GM23338 (cell line): ENCODE measurements around the gene ZNF674. TPM values are rescaled to one million over a fixed set of nuclear protein-coding genes. Genes with fewer than 3 reads are reported as not detected.

ENCODE experiments used
- ATAC-seq: fragments of 200-7000 bp; cut with Tn5 transposase; 3 replicates; pipeline ENCODE4 v1.9.1; 2020
- DNase-seq: peaks from one replicate; pipeline ENCODE4 v3.0.0-alpha.2; 2015; ENCODE audit warnings: low spot score
- H2AFZ ChIP-seq: fragments of 200-600 bp; sonication (generic); 2 replicates; pipeline ENCODE4 v1.8.0; 2016; ENCODE audit warnings: antibody characterized with exemption, mild to moderate bottlenecking, moderate library complexity
- H3F3A ChIP-seq: fragments of 200-600 bp; sonication (generic); replicated peaks from 2 replicates; pipeline ENCODE4 v1.8.0; 2017; ENCODE audit warnings: antibody characterized with exemption, mixed run types, low read depth
- H3K27ac ChIP-seq: fragments of 200-600 bp; sonication (generic); 2 replicates; pipeline ENCODE4 v1.6.1; 2016; ENCODE audit warnings: low read depth
- H3K27me3 ChIP-seq: fragments of 200-600 bp; sonication (generic); 2 replicates; pipeline ENCODE4 v1.8.0; 2016; ENCODE audit warnings: mild to moderate bottlenecking, mixed run types, moderate library complexity; ENCODE audit not compliant: insufficient read depth
- H3K36me3 ChIP-seq: fragments of 200-600 bp; sonication (generic); 2 replicates; pipeline ENCODE4 v1.8.0; 2016; ENCODE audit warnings: mild to moderate bottlenecking; ENCODE audit not compliant: insufficient read depth
- H3K4me1 ChIP-seq: fragments of 200-600 bp; sonication (generic); 2 replicates; pipeline ENCODE4 v1.8.0; 2016; ENCODE audit warnings: mild to moderate bottlenecking, moderate library complexity; ENCODE audit not compliant: insufficient read depth
- H3K4me2 ChIP-seq: fragments of 200-600 bp; sonication (generic); 2 replicates; pipeline ENCODE4 v1.7.1; 2017; ENCODE audit warnings: mixed run types
- H3K4me3 ChIP-seq: fragments of 200-600 bp; sonication (generic); 2 replicates; pipeline ENCODE4 v1.6.1; 2016; ENCODE audit warnings: mixed run types
- H3K79me2 ChIP-seq: fragments of 200-600 bp; sonication (generic); replicated peaks from 2 replicates; pipeline ENCODE4 v1.8.0; 2017; ENCODE audit warnings: mild to moderate bottlenecking; ENCODE audit not compliant: insufficient read depth
- H3K9me2 ChIP-seq: fragments of 200-600 bp; sonication (generic); 2 replicates; pipeline ENCODE4 v1.8.0; 2017; ENCODE audit not compliant: insufficient read depth
- H4K20me1 ChIP-seq: fragments of 200-600 bp; sonication (generic); replicated peaks from 2 replicates; pipeline ENCODE4 v1.8.0; 2017; ENCODE audit warnings: mild to moderate bottlenecking; ENCODE audit not compliant: insufficient read depth
- H3K27ac Mint-ChIP-seq: 2 replicates; pipeline ENCODE4 v1.8.0; 2020; ENCODE audit warnings: inconsistent platforms, mild to moderate bottlenecking, moderate library complexity, mixed read lengths
- H3K27me3 Mint-ChIP-seq: 3 replicates; pipeline ENCODE4 v1.8.0; 2022; ENCODE audit warnings: low read depth, mild to moderate bottlenecking, moderate library complexity, mixed read lengths, inconsistent platforms; ENCODE audit not compliant: insufficient read depth, poor library complexity
- H3K36me3 Mint-ChIP-seq: 3 replicates; pipeline ENCODE4 v1.8.0; 2021; ENCODE audit warnings: low read depth, mild to moderate bottlenecking, inconsistent platforms, moderate library complexity, mixed read lengths
- H3K4me1 Mint-ChIP-seq: 3 replicates; pipeline ENCODE4 v1.8.0; 2020; ENCODE audit warnings: mild to moderate bottlenecking, inconsistent platforms, mixed read lengths
- H3K4me3 Mint-ChIP-seq: 3 replicates; pipeline ENCODE4 v1.8.0; 2021; ENCODE audit warnings: moderate library complexity, mild to moderate bottlenecking, inconsistent platforms, mixed read lengths
- H3K9me3 Mint-ChIP-seq: 3 replicates; pipeline ENCODE4 v1.8.0; 2020; ENCODE audit warnings: moderate library complexity, mild to moderate bottlenecking, inconsistent platforms, mixed read lengths
- CREB1 ChIP-seq: fragments of 250-450 bp; sonication (Bioruptor Pico); IDR thresholded peaks from 2 replicates; pipeline ENCODE4 v1.5.0; 2020; ENCODE audit warnings: low read depth, mild to moderate bottlenecking, moderate library complexity
- EZH2 ChIP-seq: fragments of 200-600 bp; sonication (generic); IDR thresholded peaks from one replicate; pipeline ENCODE4 v1.8.0; 2017; ENCODE audit warnings: antibody characterized with exemption, mild to moderate bottlenecking, low read depth; ENCODE audit not compliant: unreplicated experiment
- EZH2phosphoT487 ChIP-seq: fragments of 200-600 bp; sonication (generic); IDR thresholded peaks from one replicate; pipeline ENCODE4 v1.8.1; 2018; ENCODE audit warnings: antibody characterized with exemption; ENCODE audit not compliant: unreplicated experiment
- JUNB ChIP-seq: IDR thresholded peaks from one replicate; pipeline ENCODE4 v1.6.1; 2016; ENCODE audit warnings: antibody characterized with exemption; ENCODE audit not compliant: unreplicated experiment
- NANOG ChIP-seq: IDR thresholded peaks from 2 replicates; pipeline ENCODE4 v1.6.1; 2016; ENCODE audit warnings: antibody characterized with exemption, borderline replicate concordance
- POLR2AphosphoS5 ChIP-seq: IDR thresholded peaks from 2 replicates; pipeline ENCODE4 v1.6.1; 2016; ENCODE audit warnings: antibody characterized with exemption, low read depth
- STAT1 ChIP-seq: IDR thresholded peaks from one replicate; pipeline ENCODE4 v1.6.1; 2016; ENCODE audit warnings: antibody characterized with exemption; ENCODE audit not compliant: unreplicated experiment
- ZNF114 ChIP-seq: fragments of 250-450 bp; sonication (Bioruptor Pico); IDR thresholded peaks from 2 replicates; pipeline ENCODE4 v1.5.0; 2020; ENCODE audit warnings: mild to moderate bottlenecking, moderate library complexity
- ZNF331 ChIP-seq: fragments of 250-450 bp; sonication (Bioruptor Pico); IDR thresholded peaks from 2 replicates; pipeline ENCODE4 v1.5.0; 2020; ENCODE audit warnings: low read depth, mild to moderate bottlenecking, moderate library complexity
- polyA plus RNA-seq: library from polyadenylated mRNA; unstranded; fragments of >200 nt; fragmentation: Nextera tagmentation; extraction: Ambion mirVana; gene quantifications from 2 replicates; pipeline ENCODE4 v1.2.1, GENCODE V29; 2016
- total RNA-seq: library from RNA; depleted of rRNA; stranded (reverse); fragments of >200 nt; shearing (Covaris generic); gene quantifications from 2 replicates; pipeline ENCODE4 v1.2.3, GENCODE V29; 2014
- TF ChIP-seq, protein P1 (sequence below): IDR thresholded peaks from 2 replicates; pipeline ENCODE4 v1.6.1; 2016; ENCODE audit warnings: antibody characterized with exemption
- TF ChIP-seq, protein P2 (sequence below), 2 experiments: fragments of 200-600 bp in 1 of 2; sonication (generic) in 1 of 2; conservative IDR thresholded peaks; 2 replicates each; pipeline versions ENCODE4 v1.5.1 to v1.6.1; 2016 to 2017; ENCODE audit warnings: antibody characterized with exemption in 2 of 2, low read depth in 2 of 2, mild to moderate bottlenecking in 2 of 2, moderate library complexity in 1 of 2
- TF ChIP-seq, protein P3 (sequence below): fragments of 250-450 bp; sonication (Bioruptor Pico); IDR thresholded peaks from 2 replicates; pipeline ENCODE4 v1.5.0; 2020; ENCODE audit warnings: mild to moderate bottlenecking, moderate library complexity
- TF ChIP-seq, protein P4 (sequence below): IDR thresholded peaks from one replicate; pipeline ENCODE4 v1.6.1; 2018; ENCODE audit warnings: antibody characterized with exemption; ENCODE audit not compliant: unreplicated experiment

Gene ZNF674
- total and polyA plus RNA-seq, 2 experiments from 2014 or later: 3.0 to 5.5 TPM

DNA sequence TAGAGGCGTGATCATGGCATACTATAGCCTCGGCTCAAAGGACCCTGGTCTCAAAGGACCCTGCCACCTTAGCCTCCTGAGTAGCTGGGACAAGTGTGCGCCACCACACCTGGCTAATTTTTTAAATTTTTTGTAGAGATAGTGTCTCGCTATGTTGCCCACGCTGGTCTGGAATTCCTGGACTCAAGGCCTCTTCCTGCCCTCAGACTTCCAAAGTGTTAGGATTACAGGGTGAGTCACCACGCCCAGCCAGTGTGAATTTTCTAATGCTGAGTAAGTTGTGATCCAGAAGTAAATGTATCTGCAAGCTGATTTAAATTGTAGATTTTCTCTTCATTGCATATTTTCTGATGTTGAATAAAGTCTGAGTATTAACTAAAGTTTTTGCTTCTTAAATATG, 2.6 kb upstream of the ZNF674 start:
- Mint-ChIP-seq H3K9me3 (peaks cover 9% of the 10 kb centered on the region), H3K4me3 (no peak overlapping the region), H3K36me3 (peaks cover 47% of the 10 kb centered on the region), H3K27me3 (no peaks in the 10 kb centered on the region), H3K27ac (no peak overlapping the region), H3K4me1 (peaks cover 30% of the 10 kb centered on the region)
- H3K27ac ChIP-seq: peak overlapping the region; percentile 78; the same call in 1 of the 2 replicates
- H3K79me2 ChIP-seq: peaks cover 42% of the 10 kb centered on the region
- TF ChIP-seq, protein P1, sequence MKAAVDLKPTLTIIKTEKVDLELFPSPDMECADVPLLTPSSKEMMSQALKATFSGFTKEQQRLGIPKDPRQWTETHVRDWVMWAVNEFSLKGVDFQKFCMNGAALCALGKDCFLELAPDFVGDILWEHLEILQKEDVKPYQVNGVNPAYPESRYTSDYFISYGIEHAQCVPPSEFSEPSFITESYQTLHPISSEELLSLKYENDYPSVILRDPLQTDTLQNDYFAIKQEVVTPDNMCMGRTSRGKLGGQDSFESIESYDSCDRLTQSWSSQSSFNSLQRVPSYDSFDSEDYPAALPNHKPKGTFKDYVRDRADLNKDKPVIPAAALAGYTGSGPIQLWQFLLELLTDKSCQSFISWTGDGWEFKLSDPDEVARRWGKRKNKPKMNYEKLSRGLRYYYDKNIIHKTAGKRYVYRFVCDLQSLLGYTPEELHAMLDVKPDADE: no peak
- no peak for TF ChIP-seq EZH2phosphoT487
- TF ChIP-seq, protein P2, sequence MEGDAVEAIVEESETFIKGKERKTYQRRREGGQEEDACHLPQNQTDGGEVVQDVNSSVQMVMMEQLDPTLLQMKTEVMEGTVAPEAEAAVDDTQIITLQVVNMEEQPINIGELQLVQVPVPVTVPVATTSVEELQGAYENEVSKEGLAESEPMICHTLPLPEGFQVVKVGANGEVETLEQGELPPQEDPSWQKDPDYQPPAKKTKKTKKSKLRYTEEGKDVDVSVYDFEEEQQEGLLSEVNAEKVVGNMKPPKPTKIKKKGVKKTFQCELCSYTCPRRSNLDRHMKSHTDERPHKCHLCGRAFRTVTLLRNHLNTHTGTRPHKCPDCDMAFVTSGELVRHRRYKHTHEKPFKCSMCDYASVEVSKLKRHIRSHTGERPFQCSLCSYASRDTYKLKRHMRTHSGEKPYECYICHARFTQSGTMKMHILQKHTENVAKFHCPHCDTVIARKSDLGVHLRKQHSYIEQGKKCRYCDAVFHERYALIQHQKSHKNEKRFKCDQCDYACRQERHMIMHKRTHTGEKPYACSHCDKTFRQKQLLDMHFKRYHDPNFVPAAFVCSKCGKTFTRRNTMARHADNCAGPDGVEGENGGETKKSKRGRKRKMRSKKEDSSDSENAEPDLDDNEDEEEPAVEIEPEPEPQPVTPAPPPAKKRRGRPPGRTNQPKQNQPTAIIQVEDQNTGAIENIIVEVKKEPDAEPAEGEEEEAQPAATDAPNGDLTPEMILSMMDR (conservative IDR thresholded peaks at IDR 0.05; ENCODE audit: low read depth in 2 of 2): no peak
- TF ChIP-seq, protein P3, sequence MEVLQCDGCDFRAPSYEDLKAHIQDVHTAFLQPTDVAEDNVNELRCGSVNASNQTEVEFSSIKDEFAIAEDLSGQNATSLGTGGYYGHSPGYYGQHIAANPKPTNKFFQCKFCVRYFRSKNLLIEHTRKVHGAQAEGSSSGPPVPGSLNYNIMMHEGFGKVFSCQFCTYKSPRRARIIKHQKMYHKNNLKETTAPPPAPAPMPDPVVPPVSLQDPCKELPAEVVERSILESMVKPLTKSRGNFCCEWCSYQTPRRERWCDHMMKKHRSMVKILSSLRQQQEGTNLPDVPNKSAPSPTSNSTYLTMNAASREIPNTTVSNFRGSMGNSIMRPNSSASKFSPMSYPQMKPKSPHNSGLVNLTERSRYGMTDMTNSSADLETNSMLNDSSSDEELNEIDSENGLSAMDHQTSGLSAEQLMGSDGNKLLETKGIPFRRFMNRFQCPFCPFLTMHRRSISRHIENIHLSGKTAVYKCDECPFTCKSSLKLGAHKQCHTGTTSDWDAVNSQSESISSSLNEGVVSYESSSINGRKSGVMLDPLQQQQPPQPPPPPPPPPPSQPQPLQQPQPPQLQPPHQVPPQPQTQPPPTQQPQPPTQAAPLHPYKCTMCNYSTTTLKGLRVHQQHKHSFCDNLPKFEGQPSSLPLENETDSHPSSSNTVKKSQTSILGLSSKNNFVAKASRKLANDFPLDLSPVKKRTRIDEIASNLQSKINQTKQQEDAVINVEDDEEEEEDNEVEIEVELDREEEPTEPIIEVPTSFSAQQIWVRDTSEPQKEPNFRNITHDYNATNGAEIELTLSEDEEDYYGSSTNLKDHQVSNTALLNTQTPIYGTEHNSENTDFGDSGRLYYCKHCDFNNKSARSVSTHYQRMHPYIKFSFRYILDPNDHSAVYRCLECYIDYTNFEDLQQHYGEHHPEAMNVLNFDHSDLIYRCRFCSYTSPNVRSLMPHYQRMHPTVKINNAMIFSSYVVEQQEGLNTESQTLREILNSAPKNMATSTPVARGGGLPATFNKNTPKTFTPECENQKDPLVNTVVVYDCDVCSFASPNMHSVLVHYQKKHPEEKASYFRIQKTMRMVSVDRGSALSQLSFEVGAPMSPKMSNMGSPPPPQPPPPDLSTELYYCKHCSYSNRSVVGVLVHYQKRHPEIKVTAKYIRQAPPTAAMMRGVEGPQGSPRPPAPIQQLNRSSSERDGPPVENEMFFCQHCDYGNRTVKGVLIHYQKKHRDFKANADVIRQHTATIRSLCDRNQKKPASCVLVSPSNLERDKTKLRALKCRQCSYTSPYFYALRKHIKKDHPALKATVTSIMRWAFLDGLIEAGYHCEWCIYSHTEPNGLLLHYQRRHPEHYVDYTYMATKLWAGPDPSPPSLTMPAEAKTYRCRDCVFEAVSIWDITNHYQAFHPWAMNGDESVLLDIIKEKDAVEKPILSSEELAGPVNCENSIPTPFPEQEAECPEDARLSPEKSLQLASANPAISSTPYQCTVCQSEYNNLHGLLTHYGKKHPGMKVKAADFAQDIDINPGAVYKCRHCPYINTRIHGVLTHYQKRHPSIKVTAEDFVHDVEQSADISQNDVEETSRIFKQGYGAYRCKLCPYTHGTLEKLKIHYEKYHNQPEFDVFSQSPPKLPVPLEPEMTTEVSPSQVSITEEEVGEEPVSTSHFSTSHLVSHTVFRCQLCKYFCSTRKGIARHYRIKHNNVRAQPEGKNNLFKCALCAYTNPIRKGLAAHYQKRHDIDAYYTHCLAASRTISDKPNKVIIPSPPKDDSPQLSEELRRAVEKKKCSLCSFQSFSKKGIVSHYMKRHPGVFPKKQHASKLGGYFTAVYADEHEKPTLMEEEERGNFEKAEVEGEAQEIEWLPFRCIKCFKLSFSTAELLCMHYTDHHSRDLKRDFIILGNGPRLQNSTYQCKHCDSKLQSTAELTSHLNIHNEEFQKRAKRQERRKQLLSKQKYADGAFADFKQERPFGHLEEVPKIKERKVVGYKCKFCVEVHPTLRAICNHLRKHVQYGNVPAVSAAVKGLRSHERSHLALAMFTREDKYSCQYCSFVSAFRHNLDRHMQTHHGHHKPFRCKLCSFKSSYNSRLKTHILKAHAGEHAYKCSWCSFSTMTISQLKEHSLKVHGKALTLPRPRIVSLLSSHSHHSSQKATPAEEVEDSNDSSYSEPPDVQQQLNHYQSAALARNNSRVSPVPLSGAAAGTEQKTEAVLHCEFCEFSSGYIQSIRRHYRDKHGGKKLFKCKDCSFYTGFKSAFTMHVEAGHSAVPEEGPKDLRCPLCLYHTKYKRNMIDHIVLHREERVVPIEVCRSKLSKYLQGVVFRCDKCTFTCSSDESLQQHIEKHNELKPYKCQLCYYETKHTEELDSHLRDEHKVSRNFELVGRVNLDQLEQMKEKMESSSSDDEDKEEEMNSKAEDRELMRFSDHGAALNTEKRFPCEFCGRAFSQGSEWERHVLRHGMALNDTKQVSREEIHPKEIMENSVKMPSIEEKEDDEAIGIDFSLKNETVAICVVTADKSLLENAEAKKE: no peak
- TF ChIP-seq ZNF114 (CRISPR knock-in tag): no peak
- no peak for TF ChIP-seq JUNB
- no peak for TF ChIP-seq ZNF331 (CRISPR knock-in tag)
- no peak for TF ChIP-seq NANOG
- no peak for TF ChIP-seq POLR2AphosphoS5
- no peak for TF ChIP-seq CREB1 (CRISPR knock-in tag)
- TF ChIP-seq STAT1: no peak
- no peak for TF ChIP-seq EZH2
- TF ChIP-seq, protein P4, sequence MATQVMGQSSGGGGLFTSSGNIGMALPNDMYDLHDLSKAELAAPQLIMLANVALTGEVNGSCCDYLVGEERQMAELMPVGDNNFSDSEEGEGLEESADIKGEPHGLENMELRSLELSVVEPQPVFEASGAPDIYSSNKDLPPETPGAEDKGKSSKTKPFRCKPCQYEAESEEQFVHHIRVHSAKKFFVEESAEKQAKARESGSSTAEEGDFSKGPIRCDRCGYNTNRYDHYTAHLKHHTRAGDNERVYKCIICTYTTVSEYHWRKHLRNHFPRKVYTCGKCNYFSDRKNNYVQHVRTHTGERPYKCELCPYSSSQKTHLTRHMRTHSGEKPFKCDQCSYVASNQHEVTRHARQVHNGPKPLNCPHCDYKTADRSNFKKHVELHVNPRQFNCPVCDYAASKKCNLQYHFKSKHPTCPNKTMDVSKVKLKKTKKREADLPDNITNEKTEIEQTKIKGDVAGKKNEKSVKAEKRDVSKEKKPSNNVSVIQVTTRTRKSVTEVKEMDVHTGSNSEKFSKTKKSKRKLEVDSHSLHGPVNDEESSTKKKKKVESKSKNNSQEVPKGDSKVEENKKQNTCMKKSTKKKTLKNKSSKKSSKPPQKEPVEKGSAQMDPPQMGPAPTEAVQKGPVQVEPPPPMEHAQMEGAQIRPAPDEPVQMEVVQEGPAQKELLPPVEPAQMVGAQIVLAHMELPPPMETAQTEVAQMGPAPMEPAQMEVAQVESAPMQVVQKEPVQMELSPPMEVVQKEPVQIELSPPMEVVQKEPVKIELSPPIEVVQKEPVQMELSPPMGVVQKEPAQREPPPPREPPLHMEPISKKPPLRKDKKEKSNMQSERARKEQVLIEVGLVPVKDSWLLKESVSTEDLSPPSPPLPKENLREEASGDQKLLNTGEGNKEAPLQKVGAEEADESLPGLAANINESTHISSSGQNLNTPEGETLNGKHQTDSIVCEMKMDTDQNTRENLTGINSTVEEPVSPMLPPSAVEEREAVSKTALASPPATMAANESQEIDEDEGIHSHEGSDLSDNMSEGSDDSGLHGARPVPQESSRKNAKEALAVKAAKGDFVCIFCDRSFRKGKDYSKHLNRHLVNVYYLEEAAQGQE: no peak
- no peak overlapping the region for H3K4me3 ChIP-seq
- ATAC-seq: no peak
- peaks cover 5% of the 10 kb centered on the region; the same call in 1 of the 2 replicates for H3K4me1 ChIP-seq
- H3F3A ChIP-seq: no peaks in the 10 kb centered on the region
- no peak overlapping the region for H3K4me2 ChIP-seq
- H3K36me3 ChIP-seq: peaks cover 16% of the 10 kb centered on the region; the same call in 1 of the 2 replicates
- H2AFZ ChIP-seq: no peak overlapping the region
- no peak for DNase-seq
- no peaks in the 10 kb centered on the region for H3K9me2 ChIP-seq
- no peaks in the 10 kb centered on the region for H4K20me1 ChIP-seq
- no peaks in the 10 kb centered on the region for H3K27me3 ChIP-seq
